ENCODE data around the gene FGR. TPM values are rescaled to one million over a fixed set of nuclear protein-coding genes. Genes with fewer than 3 reads are reported as not detected.

Gene FGR
- total RNA-seq, 1 experiment from 2014 or later, result not detected

DNA sequence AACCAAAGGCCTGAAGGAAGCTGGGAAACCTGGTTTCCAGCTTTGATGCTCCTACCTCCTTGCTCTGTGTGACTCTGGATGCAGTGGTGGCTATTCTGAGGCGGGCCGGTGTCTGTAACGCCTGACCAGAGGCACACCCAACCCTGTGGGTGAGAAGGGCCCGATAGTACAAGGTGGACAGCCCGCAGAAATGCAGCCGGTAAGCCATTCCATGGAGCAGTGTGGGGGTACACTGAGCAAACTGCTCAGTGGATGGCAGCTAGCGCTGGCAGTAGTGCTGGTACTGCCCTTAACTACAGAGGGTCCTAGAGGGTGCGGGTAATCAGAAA lies 67.0 kb downstream of the FGR start:
- no peak overlapping the region for H2AFZ ChIP-seq (ENCODE audit: low read depth, low read length, poor library complexity, severe bottlenecking)
- H3K4me1 ChIP-seq (ENCODE audit: control insufficient read depth in 1 of 2, insufficient read depth in 2 of 2, low read length in 2 of 2), result peaks cover 75 to 98% of the 10 kb centered on the region in 2 experiments
- H3K36me3 ChIP-seq (ENCODE audit: control insufficient read depth in 1 of 2, insufficient read depth in 2 of 2, low read length in 2 of 2), result no peaks in the 10 kb centered on the region; a peak in 1 of 4 replicates
- BruUV-seq (replicated peaks), result no TSS peak
- ChIA-PET RAD21 (ENCODE audit: low non-redundant PET in 1 of 2, low total read pairs in 2 of 2, uncharacterized antibody in 2 of 2, unreplicated experiment in 2 of 2) (interaction anchor here in 1 of 2 experiments (0.6 kb wide), 1 partner anchor 97 kb away, joined by 5 read pairs; no protein-coding TSS in a partner anchor), POLR2A (interaction anchor here (1.3 kb wide), 1 partner anchor 11 kb away, joined by 5 read pairs; no protein-coding TSS in a partner anchor), CTCF (interaction anchor here (1.4 to 3.1 kb wide), 5 partner anchors 10 to 38 kb away, joined by 4 to 39 read pairs (median 6); no protein-coding TSS in a partner anchor)
- ATAC-seq, result peak; percentile 1; the same call in 1 of the 2 replicates
- H3K4me2 ChIP-seq (ENCODE audit: low read length), result peak overlapping the region; percentile 89
- intact Hi-C loops (cut with micrococcal nuclease), result no loop called here
- H3K4me3 ChIP-seq (replicated peaks in 1 of 2; ENCODE audit: low read depth in 1 of 2, low read length in 2 of 2), result peak overlapping the region; percentile 17 to 41
- H3K9me3 ChIP-seq (ENCODE audit: control insufficient read depth in 1 of 2, insufficient read depth in 1 of 2, low read depth in 1 of 2, low read length in 2 of 2), result no peaks in the 10 kb centered on the region
- peaks cover 61% of the 10 kb centered on the region for H3K79me2 ChIP-seq (ENCODE audit: insufficient read depth, low read length)
- TF ChIP-seq, protein P1, sequence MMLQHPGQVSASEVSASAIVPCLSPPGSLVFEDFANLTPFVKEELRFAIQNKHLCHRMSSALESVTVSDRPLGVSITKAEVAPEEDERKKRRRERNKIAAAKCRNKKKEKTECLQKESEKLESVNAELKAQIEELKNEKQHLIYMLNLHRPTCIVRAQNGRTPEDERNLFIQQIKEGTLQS (IDR thresholded peaks at IDR 0.05), result no peak
- no peak for TF ChIP-seq EZH2phosphoT487 (IDR thresholded peaks at IDR 0.05; ENCODE audit: borderline replicate concordance)
- no peak for TF ChIP-seq RAD21 (IDR thresholded peaks at IDR 0.05; ENCODE audit: low read depth)
- no peak for TF ChIP-seq POLR2AphosphoS5 (IDR thresholded peaks at IDR 0.05; ENCODE audit: low read depth, low read length)
- no peak for TF ChIP-seq TCF7L2 (IDR thresholded peaks at IDR 0.05; ENCODE audit: borderline replicate concordance, extremely low read depth, insufficient read depth, insufficient read length)
- no peak for TF ChIP-seq JUND (IDR thresholded peaks at IDR 0.05)
- TF ChIP-seq POLR2A (IDR thresholded peaks at IDR 0.05; ENCODE audit: borderline replicate concordance, extremely low read depth, insufficient read depth, insufficient read length), result no peak
- TF ChIP-seq, protein P2, sequence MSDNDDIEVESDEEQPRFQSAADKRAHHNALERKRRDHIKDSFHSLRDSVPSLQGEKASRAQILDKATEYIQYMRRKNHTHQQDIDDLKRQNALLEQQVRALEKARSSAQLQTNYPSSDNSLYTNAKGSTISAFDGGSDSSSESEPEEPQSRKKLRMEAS (IDR thresholded peaks at IDR 0.05), result no peak
- TF ChIP-seq, protein P3, sequence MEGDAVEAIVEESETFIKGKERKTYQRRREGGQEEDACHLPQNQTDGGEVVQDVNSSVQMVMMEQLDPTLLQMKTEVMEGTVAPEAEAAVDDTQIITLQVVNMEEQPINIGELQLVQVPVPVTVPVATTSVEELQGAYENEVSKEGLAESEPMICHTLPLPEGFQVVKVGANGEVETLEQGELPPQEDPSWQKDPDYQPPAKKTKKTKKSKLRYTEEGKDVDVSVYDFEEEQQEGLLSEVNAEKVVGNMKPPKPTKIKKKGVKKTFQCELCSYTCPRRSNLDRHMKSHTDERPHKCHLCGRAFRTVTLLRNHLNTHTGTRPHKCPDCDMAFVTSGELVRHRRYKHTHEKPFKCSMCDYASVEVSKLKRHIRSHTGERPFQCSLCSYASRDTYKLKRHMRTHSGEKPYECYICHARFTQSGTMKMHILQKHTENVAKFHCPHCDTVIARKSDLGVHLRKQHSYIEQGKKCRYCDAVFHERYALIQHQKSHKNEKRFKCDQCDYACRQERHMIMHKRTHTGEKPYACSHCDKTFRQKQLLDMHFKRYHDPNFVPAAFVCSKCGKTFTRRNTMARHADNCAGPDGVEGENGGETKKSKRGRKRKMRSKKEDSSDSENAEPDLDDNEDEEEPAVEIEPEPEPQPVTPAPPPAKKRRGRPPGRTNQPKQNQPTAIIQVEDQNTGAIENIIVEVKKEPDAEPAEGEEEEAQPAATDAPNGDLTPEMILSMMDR (IDR thresholded peaks at IDR 0.05 in 2 of 3, conservative IDR thresholded peaks at IDR 0.05 in 1 of 3; ENCODE audit: borderline replicate concordance in 1 of 3, insufficient read depth in 1 of 3, low read depth in 2 of 3, low read length in 2 of 3), result no peak
- no peak for TF ChIP-seq SRF (IDR thresholded peaks at IDR 0.05; ENCODE audit: low read depth)
- TF ChIP-seq ZFX (IDR thresholded peaks at IDR 0.05), result no peak
- no peak for TF ChIP-seq SIN3A (IDR thresholded peaks at IDR 0.05; ENCODE audit: low read depth)
- no peak for TF ChIP-seq YY1 (IDR thresholded peaks at IDR 0.05; ENCODE audit: extremely low read depth, insufficient replicate concordance, low read depth, low read length)
- TF ChIP-seq, protein P4, sequence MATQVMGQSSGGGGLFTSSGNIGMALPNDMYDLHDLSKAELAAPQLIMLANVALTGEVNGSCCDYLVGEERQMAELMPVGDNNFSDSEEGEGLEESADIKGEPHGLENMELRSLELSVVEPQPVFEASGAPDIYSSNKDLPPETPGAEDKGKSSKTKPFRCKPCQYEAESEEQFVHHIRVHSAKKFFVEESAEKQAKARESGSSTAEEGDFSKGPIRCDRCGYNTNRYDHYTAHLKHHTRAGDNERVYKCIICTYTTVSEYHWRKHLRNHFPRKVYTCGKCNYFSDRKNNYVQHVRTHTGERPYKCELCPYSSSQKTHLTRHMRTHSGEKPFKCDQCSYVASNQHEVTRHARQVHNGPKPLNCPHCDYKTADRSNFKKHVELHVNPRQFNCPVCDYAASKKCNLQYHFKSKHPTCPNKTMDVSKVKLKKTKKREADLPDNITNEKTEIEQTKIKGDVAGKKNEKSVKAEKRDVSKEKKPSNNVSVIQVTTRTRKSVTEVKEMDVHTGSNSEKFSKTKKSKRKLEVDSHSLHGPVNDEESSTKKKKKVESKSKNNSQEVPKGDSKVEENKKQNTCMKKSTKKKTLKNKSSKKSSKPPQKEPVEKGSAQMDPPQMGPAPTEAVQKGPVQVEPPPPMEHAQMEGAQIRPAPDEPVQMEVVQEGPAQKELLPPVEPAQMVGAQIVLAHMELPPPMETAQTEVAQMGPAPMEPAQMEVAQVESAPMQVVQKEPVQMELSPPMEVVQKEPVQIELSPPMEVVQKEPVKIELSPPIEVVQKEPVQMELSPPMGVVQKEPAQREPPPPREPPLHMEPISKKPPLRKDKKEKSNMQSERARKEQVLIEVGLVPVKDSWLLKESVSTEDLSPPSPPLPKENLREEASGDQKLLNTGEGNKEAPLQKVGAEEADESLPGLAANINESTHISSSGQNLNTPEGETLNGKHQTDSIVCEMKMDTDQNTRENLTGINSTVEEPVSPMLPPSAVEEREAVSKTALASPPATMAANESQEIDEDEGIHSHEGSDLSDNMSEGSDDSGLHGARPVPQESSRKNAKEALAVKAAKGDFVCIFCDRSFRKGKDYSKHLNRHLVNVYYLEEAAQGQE (IDR thresholded peaks at IDR 0.05; ENCODE audit: low read depth), result no peak
- no peak for TF ChIP-seq CBX3 (IDR thresholded peaks at IDR 0.05; ENCODE audit: low read depth)
- no peak for TF ChIP-seq EZH2 (IDR thresholded peaks at IDR 0.05)
- TF ChIP-seq EGR1 (IDR thresholded peaks at IDR 0.05; ENCODE audit: low read depth), result no peak
- H3K9ac ChIP-seq (ENCODE audit: low read length), result peak overlapping the region; percentile 64
- no peaks in the 10 kb centered on the region for H3K9me2 ChIP-seq (ENCODE audit: insufficient read depth)
- no peaks in the 10 kb centered on the region; the same call in 1 of the 2 replicates for H4K20me1 ChIP-seq (ENCODE audit: insufficient read depth)
- H3K27me3 ChIP-seq (ENCODE audit: insufficient read depth, low read length), result no peaks in the 10 kb centered on the region
- no peak for DNase-seq (ENCODE audit: low read depth, low spot score)
- peak overlapping the region; percentile 58 for H3K27ac ChIP-seq (ENCODE audit: low read depth, low read length)
